Tibial artery (tissue), 4 donors: Measurements from ENCODE around the gene CDK5.

ENCODE experiments used
- DNase-seq, 2 donors: peaks; one replicate each; pipeline ENCODE4 v3.0.0-alpha.2; 2019
- H3K27ac ChIP-seq, 2 donors: fragments of 200-600 bp; sonication (generic) in 1 of 2; 1 replicate in 1 of 2; 2 replicates in 1 of 2; pipeline ENCODE4 v1.5.1; 2018 to 2019; ENCODE audit warnings: mild to moderate bottlenecking in 1 of 2
- H3K27me3 ChIP-seq, 2 donors: fragments of 200-600 bp; sonication (generic) in 1 of 2; one replicate each; pipeline versions ENCODE4 v1.5.1 to v1.6.0; 2016 to 2019
- H3K36me3 ChIP-seq, 3 donors: fragments of 200-600 bp; sonication (generic) in 2 of 3; one replicate each; pipeline ENCODE4 v1.5.1; 2016 to 2019; ENCODE audit warnings: mild to moderate bottlenecking in 2 of 3
- H3K4me1 ChIP-seq, 4 donors: fragments of 200-600 bp; sonication (generic) in 2 of 4; 1 replicate in 3 of 4; 2 replicates in 1 of 4; pipeline ENCODE4 v1.5.1; 2016 to 2019
- H3K4me3 ChIP-seq, 2 donors: fragments of 200-600 bp; sonication (generic) in 1 of 2; 1 replicate in 1 of 2; 2 replicates in 1 of 2; pipeline ENCODE4 v1.5.1; 2018 to 2019; ENCODE audit warnings: mild to moderate bottlenecking in 2 of 2
- H3K9me3 ChIP-seq, 3 donors: fragments of 200-600 bp; sonication (generic) in 1 of 3; one replicate each; pipeline ENCODE4 v1.5.1; 2016 to 2019
- intact Hi-C: fragments of 100-400 bp; cut with DNase I; formaldehyde crosslinking; loops from one replicate; pipeline ENCODE4 v1.15.0; 2023; ENCODE audit warnings: low total_unique reads
- TF ChIP-seq, protein P1 (sequence below), 2 experiments: fragments of 200-600 bp in 1 of 2; fragments of 450-650 bp in 1 of 2; IDR thresholded peaks; one replicate each; pipeline ENCODE4 v1.5.1; 2017 to 2019; ENCODE audit warnings: antibody characterized with exemption in 2 of 2, mild to moderate bottlenecking in 1 of 2, moderate library complexity in 1 of 2

Gene CDK5

DNA sequence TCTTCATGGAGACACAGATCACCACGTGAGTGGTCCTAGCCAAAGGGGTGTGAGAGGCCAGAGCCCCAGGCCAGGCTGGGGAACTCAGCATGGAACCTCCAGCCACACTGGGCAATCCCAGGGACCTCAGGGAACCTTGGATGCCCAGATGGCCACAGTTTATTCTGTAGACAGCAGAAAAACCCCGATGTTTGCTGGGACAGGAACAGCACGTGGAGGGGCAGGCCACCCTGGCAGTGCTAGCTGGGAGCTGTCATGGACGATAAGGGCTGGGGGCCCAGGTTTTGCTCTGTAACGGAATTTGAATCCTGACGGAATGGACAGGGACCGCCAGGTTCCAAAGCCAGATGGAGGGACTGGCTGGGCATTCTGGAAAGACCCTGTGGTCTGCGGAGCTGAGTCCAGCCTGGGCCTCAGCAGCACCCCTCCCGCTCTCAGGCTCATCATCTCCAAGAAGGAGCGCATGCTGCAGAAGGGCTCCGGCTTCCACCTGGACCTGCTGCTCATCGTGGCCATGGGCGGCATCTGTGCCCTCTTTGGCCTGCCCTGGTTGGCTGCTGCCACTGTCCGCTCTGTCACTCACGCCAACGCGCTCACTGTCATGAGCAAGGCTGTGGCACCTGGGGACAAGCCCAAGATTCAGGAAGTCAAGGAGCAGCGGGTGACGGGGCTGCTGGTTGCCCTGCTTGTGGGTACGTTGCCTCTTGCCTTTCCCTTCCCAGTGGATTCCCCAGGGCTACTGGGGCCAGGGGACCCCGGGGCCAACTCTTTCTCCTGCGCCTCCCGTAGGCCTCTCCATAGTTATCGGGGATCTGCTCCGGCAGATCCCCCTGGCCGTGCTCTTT is 17.3 kb upstream of the CDK5 start:
- H3K9me3 ChIP-seq, result no peaks in the 10 kb centered on the region
- DNase-seq, result no peak
- TF ChIP-seq, protein P1, sequence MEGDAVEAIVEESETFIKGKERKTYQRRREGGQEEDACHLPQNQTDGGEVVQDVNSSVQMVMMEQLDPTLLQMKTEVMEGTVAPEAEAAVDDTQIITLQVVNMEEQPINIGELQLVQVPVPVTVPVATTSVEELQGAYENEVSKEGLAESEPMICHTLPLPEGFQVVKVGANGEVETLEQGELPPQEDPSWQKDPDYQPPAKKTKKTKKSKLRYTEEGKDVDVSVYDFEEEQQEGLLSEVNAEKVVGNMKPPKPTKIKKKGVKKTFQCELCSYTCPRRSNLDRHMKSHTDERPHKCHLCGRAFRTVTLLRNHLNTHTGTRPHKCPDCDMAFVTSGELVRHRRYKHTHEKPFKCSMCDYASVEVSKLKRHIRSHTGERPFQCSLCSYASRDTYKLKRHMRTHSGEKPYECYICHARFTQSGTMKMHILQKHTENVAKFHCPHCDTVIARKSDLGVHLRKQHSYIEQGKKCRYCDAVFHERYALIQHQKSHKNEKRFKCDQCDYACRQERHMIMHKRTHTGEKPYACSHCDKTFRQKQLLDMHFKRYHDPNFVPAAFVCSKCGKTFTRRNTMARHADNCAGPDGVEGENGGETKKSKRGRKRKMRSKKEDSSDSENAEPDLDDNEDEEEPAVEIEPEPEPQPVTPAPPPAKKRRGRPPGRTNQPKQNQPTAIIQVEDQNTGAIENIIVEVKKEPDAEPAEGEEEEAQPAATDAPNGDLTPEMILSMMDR (IDR thresholded peaks at IDR 0.05), result no peak
- no peak overlapping the region for H3K4me3 ChIP-seq
- no peaks in the 10 kb centered on the region for H3K27me3 ChIP-seq
- peaks cover 46 to 77% (median 74%) of the 10 kb centered on the region in 3 donors for H3K36me3 ChIP-seq
- H3K4me1 ChIP-seq, result peaks cover 0 to 36% (median 21%) of the 10 kb centered on the region in 4 donors
- H3K27ac ChIP-seq, result no peak overlapping the region
- intact Hi-C loops, result no loop called here

DNA sequence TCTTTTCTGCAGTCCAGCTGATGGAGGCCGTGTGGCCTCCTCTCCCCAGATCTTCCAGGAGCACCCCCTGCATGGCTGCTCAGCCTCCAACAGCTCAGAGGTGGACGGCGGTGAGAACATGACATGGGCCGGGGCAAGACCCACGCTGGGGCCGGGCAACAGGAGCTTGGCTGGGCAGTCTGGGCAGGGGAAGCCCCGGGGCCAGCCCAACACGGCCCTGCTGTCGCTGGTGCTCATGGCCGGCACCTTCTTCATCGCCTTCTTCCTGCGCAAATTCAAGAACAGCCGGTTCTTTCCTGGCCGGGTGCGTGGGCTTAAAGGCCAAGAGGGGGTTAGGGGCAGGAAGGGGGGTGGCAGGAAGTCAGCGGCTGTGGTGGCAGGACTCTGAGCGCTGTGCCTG is 16.3 kb upstream of the CDK5 start:
- Histone ChIP-seq H3K9me3 (no peaks in the 10 kb centered on the region), H3K36me3 (peaks cover 56 to 87% (median 85%) of the 10 kb centered on the region in 3 donors), H3K4me3 (no peak overlapping the region), H3K27ac (no peak overlapping the region), H3K4me1 (peaks cover 0 to 26% (median 11%) of the 10 kb centered on the region in 4 donors), H3K27me3 (no peaks in the 10 kb centered on the region)
- DNase-seq, result no peak
- TF ChIP-seq, protein P1 (IDR thresholded peaks at IDR 0.05), result no peak
- intact Hi-C loops, result no loop called here

DNA sequence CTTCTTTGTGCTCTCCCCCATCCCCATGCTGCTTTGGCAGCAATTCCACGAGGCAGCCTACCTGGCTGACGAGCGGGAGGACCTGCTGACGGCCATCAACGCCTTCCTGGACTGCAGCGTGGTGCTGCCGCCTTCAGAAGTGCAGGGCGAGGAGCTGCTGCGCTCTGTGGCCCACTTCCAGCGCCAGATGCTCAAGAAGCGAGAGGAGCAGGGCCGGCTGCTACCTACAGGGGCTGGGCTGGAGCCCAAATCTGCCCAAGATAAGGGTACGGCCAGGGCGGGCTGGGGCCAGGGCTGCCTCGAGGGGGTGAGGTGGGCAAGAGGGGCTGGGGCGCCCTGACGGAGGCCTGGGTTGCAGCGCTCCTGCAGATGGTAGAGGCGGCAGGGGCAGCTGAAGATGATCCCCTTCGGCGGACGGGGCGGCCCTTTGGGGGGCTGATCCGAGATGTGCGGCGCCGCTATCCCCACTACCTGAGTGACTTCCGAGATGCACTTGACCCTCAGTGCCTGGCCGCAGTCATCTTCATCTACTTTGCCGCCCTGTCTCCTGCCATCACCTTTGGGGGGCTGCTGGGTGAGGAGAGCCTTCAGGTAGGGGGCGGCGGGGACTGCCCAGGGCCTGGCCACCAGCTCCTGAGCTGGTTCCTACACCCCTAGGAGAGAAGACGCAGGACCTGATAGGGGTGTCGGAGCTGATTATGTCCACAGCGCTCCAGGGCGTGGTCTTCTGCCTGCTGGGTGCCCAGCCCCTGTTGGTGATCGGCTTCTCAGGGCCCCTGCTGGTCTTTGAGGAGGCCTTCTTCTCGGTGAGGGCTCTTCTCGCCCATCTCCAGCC is 13.6 kb upstream of the CDK5 start:
- Histone ChIP-seq H3K27me3 (no peaks in the 10 kb centered on the region), H3K4me3 (no peak overlapping the region), H3K9me3 (no peaks in the 10 kb centered on the region), H3K4me1 (no peaks in the 10 kb centered on the region), H3K36me3 (peaks cover 78 to 100% (median 98%) of the 10 kb centered on the region in 3 donors), H3K27ac (no peak overlapping the region)
- TF ChIP-seq, protein P1 (IDR thresholded peaks at IDR 0.05), result no peak
- intact Hi-C loops, result no loop called here
- no peak for DNase-seq

DNA sequence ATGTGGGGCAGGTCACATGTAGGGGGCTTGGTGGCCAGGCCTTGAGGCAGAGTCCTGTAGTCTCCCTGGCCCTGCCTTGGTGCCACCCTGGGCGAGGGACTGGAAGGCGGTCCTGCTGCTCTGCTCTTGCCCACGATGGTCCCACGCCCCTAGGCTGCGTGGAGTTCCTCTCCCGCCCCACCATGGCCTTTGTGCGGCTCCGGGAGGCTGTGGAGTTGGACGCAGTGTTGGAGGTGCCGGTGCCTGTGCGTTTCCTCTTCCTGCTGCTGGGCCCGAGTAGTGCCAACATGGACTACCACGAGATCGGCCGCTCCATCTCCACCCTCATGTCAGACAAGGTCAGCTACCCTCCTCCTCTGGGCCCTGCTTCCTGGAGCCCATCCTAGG is 12.9 kb upstream of the CDK5 start:
- intact Hi-C loops, result no loop called here
- TF ChIP-seq, protein P1 (IDR thresholded peaks at IDR 0.05), result no peak
- Histone ChIP-seq H3K27ac (no peak overlapping the region), H3K4me1 (no peaks in the 10 kb centered on the region), H3K9me3 (no peaks in the 10 kb centered on the region), H3K27me3 (no peaks in the 10 kb centered on the region), H3K4me3 (no peak overlapping the region), H3K36me3 (peaks cover 85 to 100% (median 98%) of the 10 kb centered on the region in 3 donors)
- no peak for DNase-seq

DNA sequence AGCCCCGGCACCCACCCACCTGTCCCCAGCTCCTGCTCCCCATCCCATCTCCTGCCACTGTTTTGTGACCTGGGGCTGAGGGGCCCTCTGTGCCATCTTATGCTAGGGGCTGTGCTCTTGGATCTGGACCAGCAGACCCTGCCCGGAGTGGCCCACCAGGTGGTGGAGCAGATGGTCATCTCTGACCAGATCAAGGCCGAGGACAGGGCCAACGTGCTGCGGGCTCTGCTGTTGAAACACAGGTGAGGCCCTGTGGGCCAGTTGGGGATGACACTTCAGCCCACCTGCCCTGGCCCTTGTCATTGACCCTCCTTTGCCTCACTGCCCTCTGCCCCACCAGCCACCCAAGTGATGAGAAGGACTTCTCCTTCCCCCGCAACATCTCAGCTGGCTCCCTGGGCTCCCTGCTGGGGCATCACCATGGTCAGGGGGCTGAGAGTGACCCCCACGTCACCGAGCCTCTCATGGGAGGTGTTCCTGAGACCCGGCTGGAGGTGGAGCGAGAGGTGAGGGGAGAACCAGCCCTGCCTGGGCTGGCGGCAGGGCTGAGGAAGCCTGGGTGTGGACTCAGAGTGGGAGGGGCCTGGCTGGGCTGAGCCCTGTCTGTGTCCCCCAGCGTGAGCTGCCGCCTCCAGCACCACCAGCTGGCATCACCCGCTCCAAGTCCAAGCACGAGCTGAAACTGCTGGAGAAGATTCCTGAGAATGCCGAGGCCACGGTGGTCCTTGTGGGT is 12.3 kb upstream of the CDK5 start:
- intact Hi-C loops, result no loop called here
- DNase-seq, result no peak
- Histone ChIP-seq H3K36me3 (peaks cover 88 to 100% (median 98%) of the 10 kb centered on the region in 3 donors), H3K27me3 (no peaks in the 10 kb centered on the region), H3K9me3 (no peaks in the 10 kb centered on the region), H3K4me1 (no peaks in the 10 kb centered on the region), H3K27ac (no peak overlapping the region), H3K4me3 (no peak overlapping the region)
- TF ChIP-seq, protein P1 (IDR thresholded peaks at IDR 0.05), result no peak
